Fibroblast of villous mesenchyme (primary cell): ENCODE results near the gene STX12. TPM values are rescaled to one million over a fixed set of nuclear protein-coding genes. Genes with fewer than 3 reads are reported as not detected.
"Not testable (repeated sequence)": the region's sequence is repeated elsewhere in the genome, so short reads cannot be mapped to it uniquely, and the experiment has no call there.

Source experiments
- DNase-seq: peaks from one replicate; pipeline ENCODE4 v3.0.0-alpha.2; 2010; ENCODE audit warnings: low read depth
- H3K4me3 ChIP-seq: 2 replicates; pipeline ENCODE4 v1.5.1; 2011; ENCODE audit warnings: low read depth, mild to moderate bottlenecking, low read length
- small RNA-seq: library from RNA; depleted of rRNA; stranded (forward); fragments of <200 nt; gene quantifications from one replicate; pipeline ENCODE3, GENCODE V24; 2012
- total RNA-seq: library from RNA; depleted of rRNA; stranded (reverse); fragments of >200 nt; gene quantifications from 2 replicates; pipeline ENCODE4 v1.2.3, GENCODE V29; 2012
- TF ChIP-seq, protein P1 (sequence below): IDR thresholded peaks from 2 replicates; pipeline ENCODE4 v1.5.1; 2012; ENCODE audit warnings: low read depth, mild to moderate bottlenecking, low read length; ENCODE audit not compliant: insufficient read depth

Gene STX12
- total RNA-seq, 1 donor, result 95.4 TPM

GRCh38 chr1:27868932-27869718, 96.1 kb downstream of the STX12 start:
- TF ChIP-seq, protein P1, sequence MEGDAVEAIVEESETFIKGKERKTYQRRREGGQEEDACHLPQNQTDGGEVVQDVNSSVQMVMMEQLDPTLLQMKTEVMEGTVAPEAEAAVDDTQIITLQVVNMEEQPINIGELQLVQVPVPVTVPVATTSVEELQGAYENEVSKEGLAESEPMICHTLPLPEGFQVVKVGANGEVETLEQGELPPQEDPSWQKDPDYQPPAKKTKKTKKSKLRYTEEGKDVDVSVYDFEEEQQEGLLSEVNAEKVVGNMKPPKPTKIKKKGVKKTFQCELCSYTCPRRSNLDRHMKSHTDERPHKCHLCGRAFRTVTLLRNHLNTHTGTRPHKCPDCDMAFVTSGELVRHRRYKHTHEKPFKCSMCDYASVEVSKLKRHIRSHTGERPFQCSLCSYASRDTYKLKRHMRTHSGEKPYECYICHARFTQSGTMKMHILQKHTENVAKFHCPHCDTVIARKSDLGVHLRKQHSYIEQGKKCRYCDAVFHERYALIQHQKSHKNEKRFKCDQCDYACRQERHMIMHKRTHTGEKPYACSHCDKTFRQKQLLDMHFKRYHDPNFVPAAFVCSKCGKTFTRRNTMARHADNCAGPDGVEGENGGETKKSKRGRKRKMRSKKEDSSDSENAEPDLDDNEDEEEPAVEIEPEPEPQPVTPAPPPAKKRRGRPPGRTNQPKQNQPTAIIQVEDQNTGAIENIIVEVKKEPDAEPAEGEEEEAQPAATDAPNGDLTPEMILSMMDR, result no peak
- H3K4me3 ChIP-seq, result no peak overlapping the region
- no peak for DNase-seq

GRCh38 chr1:27869719-27870085, 96.7 kb downstream of the STX12 start:
- no peak overlapping the region for H3K4me3 ChIP-seq
- TF ChIP-seq, protein P1, result no peak
- no peak for DNase-seq

- not testable (repeated sequence) for H3K4me3 ChIP-seq, DNase-seq
These were observed 98.1 kb downstream of the STX12 start for GRCh38 chr1:27871076-27871475.

DNA sequence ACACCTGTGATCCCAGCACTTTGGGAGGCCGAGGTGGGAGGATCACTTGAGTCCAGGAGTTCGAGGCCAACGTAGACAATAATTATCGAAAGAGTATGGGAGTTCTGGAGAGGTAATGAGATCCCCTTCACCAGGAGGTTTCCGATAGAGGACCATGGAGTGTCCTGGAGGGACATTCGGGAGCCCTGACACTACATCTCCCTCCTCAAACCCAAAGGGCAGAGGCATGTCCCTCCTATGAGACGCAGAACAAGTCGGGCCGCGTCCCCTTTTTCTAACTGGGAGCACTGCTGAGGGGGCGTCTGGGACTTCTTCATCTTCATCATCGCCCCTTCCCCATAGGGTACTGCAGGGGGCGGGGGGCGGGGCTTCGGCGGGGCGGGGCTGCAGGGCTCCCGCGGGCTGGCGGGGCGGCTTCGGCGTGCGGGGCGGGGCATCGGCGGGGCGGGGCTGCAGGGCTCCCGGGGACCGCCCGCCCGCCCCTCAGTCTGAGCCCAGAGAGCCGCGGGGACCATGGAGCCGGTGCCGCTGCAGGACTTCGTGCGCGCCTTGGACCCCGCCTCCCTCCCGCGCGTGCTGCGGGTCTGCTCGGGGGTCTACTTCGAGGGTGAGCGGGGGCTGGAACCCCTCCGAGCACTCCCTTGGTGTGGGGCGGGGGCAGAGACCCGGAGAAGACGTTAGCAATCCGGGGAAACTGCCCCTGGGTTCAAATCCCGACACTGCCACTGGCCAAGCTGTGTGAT, 99.2 kb downstream of the STX12 start, which contains the start of gene THEMIS2:
TSS of gene THEMIS2 (plus strand) at position 486 of the 743 bp plus-strand sequence. CDS start at position 514, 28 bp downstream.
- H3K4me3 ChIP-seq, result peak within 1 kb of the TSS; percentile 82
- peak; percentile 50 for DNase-seq
- TF ChIP-seq, protein P1, result no peak

DNA sequence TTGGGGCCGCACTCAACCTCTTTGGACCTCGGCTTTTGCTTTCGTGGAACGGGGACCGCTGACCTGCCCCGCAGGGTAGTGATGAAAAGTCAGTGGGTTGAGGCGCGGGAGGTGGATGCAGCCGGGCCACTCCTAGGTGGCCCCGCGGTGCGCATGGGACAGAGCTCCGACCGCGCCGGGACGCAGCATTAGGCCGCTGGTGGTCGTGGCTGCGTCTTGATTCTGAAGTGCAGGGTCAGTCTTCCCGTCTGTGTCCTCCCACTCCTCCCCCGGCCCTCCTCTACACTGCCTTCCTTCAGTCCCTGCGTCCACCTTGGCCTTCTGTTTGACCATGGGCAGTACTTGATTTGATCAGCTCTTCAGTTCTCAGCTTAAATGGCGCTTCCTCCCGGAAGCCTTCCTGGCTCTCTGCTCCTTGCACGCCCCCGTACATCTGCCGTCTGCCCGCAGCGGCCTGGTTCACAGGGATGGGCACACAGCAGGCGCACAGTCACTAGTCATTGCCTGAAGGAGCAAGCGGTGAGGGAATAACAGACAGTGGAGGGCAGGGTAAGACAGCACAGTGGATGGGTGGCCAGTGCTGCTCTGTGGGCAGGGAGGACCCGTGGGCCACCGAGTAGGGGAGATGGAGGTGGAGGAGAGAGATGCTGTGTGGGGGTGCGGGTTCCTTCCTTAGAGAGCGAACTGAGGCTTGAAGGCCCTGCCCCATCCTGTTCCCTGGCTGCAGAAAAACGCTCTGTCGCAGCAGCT, 100.0 kb downstream of the STX12 start:
- TF ChIP-seq, protein P1, result no peak
- peak overlapping the region; percentile 82 for H3K4me3 ChIP-seq
- peak; percentile 35 for DNase-seq

GRCh38 chr1:27873671-27874384, 100.8 kb downstream of the STX12 start:
- peak overlapping the region; percentile 82 for H3K4me3 ChIP-seq
- TF ChIP-seq, protein P1, result no peak
- DNase-seq, result no peak

Small RNA genes within 50 kb of the gene (small RNA-seq; reads per million reads assigned to genes)
- gene AL020997.2 (not detected), gene RNU6-1245P (not detected), gene SCARNA1 (2,382 reads per million, percentile 99 among the genes with 10 or more reads in this experiment)

Other genes with a start within 250 kb of the STX12 start
- gene AHDC1, start 169.1 kb upstream of the STX12 start, total RNA-seq, result 17.1 and 22.5 TPM in 2 replicates
- not detected in 2 replicates for gene FGR, start 138.0 kb upstream of the STX12 start, total RNA-seq
- gene IFI6, start 101.0 kb upstream of the STX12 start, total RNA-seq, result 39.3 and 56.1 TPM in 2 replicates
- 16.0 and 20.0 TPM in 2 replicates for gene FAM76A, start 47.3 kb upstream of the STX12 start, total RNA-seq
- gene PPP1R8, start 57.6 kb downstream of the STX12 start, total RNA-seq, result 26.7 and 46.6 TPM in 2 replicates
- 3.0 and 6.4 TPM in 2 replicates for gene THEMIS2, start 99.3 kb downstream of the STX12 start, total RNA-seq
- 27.2 and 29.0 TPM in 2 replicates for gene RPA2, start 141.4 kb downstream of the STX12 start, total RNA-seq
- gene SMPDL3B, start 161.8 kb downstream of the STX12 start, total RNA-seq, result not detected in 2 replicates
- 6.5 and 6.8 TPM in 2 replicates for gene XKR8, start 186.8 kb downstream of the STX12 start, total RNA-seq